ENCODE data around the gene ASTN2. TPM values are rescaled to one million over a fixed set of nuclear protein-coding genes. Genes with fewer than 3 reads are reported as not detected.

ASTN2 gene
- total and polyA plus RNA-seq, 9 of the 15 experiments (the other 6 are each of a cell fraction or from before 2014, with no cell fraction given) = 0.56 to 3.5 (median 1.9) TPM

DNA sequence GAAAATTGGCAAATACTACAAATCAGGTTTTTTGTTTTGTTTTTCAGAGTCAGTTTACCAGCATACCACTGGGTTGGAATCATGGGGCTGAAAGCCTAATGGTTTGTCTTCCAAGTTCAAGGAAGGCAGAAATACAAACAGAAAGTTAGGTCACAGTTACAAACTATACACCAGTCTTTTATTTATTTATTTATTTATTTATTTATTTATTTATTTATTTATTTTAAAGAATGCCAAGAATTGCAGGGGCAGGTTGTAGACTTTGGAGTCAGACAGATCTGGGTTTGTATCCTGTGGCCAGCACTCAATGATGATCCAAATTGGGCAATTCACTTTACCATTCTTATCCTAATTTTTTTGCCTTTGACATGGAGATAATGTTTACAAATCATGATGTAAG, 353.9 kb downstream of the ASTN2 start:
- H3K9me1 ChIP-seq (ENCODE audit: control insufficient read depth, insufficient read depth, low read length) = no peaks in the 10 kb centered on the region
- no peaks in the 10 kb centered on the region for H3K36me3 ChIP-seq (ENCODE audit: control insufficient read depth, insufficient read depth, low read length)
- H3K27ac ChIP-seq (ENCODE audit: extremely low read depth, low read depth, low read length) = no peak overlapping the region
- H3K27me3 ChIP-seq (ENCODE audit: control insufficient read depth in 2 of 2, insufficient read depth in 2 of 2, low read length in 2 of 2) = no peaks in the 10 kb centered on the region
- no peaks in the 10 kb centered on the region for H3K9me3 ChIP-seq (replicated peaks; ENCODE audit: control insufficient read depth, insufficient read depth, low read depth, low read length)
- in situ Hi-C loops (cut with MboI) = no loop called here
- CTCF ChIA-PET (ENCODE audit: low intra/inter-chr PET ratio) = no interaction called here
- POLR2A ChIA-PET = no interaction called here
- DNase-seq (ENCODE audit: extremely low read depth in 1 of 4, low spot score in 3 of 4) (no peak), ATAC-seq (no peak), FAIRE-seq (no peak)
- no peaks in the 10 kb centered on the region for H4K20me1 ChIP-seq (replicated peaks; ENCODE audit: control insufficient read depth, insufficient read depth, low read length)
- no peaks in the 10 kb centered on the region for H3K4me1 ChIP-seq (replicated peaks in 1 of 2; ENCODE audit: control insufficient read depth in 2 of 2, insufficient read depth in 2 of 2, low read length in 2 of 2)
- intact Hi-C loops (cut with micrococcal nuclease) = no loop called here
- H3K4me2 ChIP-seq (ENCODE audit: insufficient read depth, low read length) = no peak overlapping the region
- no TSS peak for BruUV-seq (replicated peaks)
- H2AFZ ChIP-seq (ENCODE audit: low read depth, low read length) = no peak overlapping the region
- H3K79me2 ChIP-seq (ENCODE audit: control insufficient read depth, insufficient read depth, low read length) = no peaks in the 10 kb centered on the region
- no peak overlapping the region for H3K9ac ChIP-seq (ENCODE audit: insufficient read depth in 1 of 2, low read depth in 2 of 2, low read length in 2 of 2)
- H3K4me3 ChIP-seq = no peak overlapping the region
- no peak for TF ChIP-seq U2AF1 (optimal IDR thresholded peaks at IDR 0.05; ENCODE audit: low read depth, low read length)
- no peak for TF ChIP-seq ZFP1 (CRISPR knock-in tag; IDR thresholded peaks at IDR 0.05)
- no peak for TF ChIP-seq HMG20A (CRISPR knock-in tag; conservative IDR thresholded peaks at IDR 0.05)
- no peak for TF ChIP-seq HNRNPH1 (optimal IDR thresholded peaks at IDR 0.05; ENCODE audit: low read depth, low read length)
- TF ChIP-seq DPF2 (IDR thresholded peaks at IDR 0.05) = no peak
- no peak for TF ChIP-seq POLR2G (IDR thresholded peaks at IDR 0.05; ENCODE audit: low read depth, low read length)
- TF ChIP-seq, protein P1, sequence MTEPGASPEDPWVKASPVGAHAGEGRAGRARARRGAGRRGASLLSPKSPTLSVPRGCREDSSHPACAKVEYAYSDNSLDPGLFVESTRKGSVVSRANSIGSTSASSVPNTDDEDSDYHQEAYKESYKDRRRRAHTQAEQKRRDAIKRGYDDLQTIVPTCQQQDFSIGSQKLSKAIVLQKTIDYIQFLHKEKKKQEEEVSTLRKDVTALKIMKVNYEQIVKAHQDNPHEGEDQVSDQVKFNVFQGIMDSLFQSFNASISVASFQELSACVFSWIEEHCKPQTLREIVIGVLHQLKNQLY (CRISPR knock-in tag; conservative IDR thresholded peaks at IDR 0.05) = no peak
- no peak for TF ChIP-seq MCM2 (IDR thresholded peaks at IDR 0.05; ENCODE audit: low read depth)
- TF ChIP-seq, protein P2, sequence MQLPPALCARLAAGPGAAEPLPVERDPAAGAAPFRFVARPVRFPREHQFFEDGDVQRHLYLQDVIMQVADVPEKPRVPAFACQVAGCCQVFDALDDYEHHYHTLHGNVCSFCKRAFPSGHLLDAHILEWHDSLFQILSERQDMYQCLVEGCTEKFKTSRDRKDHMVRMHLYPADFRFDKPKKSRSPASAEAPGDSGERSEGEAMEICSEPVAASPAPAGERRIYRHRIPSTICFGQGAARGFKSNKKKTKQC (CRISPR knock-in tag; IDR thresholded peaks at IDR 0.05) = no peak
- TF ChIP-seq YY1 (IDR thresholded peaks at IDR 0.05; ENCODE audit: borderline replicate concordance in 1 of 3, control insufficient read depth in 1 of 3, extremely low read depth in 1 of 3, insufficient read depth in 3 of 3, insufficient read length in 1 of 3, insufficient replicate concordance in 2 of 3, low read depth in 1 of 3, low read length in 2 of 3) = no peak
- no peak for TF ChIP-seq MYNN (IDR thresholded peaks at IDR 0.05)
- TF ChIP-seq MYNN (CRISPR knock-in tag; IDR thresholded peaks at IDR 0.05) = no peak
- TF ChIP-seq, protein P3, sequence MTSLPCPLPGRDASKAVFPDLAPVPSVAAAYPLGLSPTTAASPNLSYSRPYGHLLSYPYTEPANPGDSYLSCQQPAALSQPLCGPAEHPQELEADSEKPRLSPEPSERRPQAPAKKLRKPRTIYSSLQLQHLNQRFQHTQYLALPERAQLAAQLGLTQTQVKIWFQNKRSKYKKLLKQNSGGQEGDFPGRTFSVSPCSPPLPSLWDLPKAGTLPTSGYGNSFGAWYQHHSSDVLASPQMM (CRISPR knock-in tag; IDR thresholded peaks at IDR 0.05) = no peak
- no peak for TF ChIP-seq ZNF143 (CRISPR knock-in tag; IDR thresholded peaks at IDR 0.05)
- no peak for TF ChIP-seq ZNF354B (CRISPR knock-in tag; IDR thresholded peaks at IDR 0.05)
- TF ChIP-seq ZBTB49 (CRISPR knock-in tag; IDR thresholded peaks at IDR 0.05; ENCODE audit: borderline replicate concordance) = no peak
- no peak for TF ChIP-seq FOXO4 (CRISPR knock-in tag; IDR thresholded peaks at IDR 0.05)
- no peak for TF ChIP-seq NFATC3 (IDR thresholded peaks at IDR 0.05)
- TF ChIP-seq ZNF780A (CRISPR knock-in tag; IDR thresholded peaks at IDR 0.05) = no peak
- TF ChIP-seq ZNF316 (IDR thresholded peaks at IDR 0.05) = no peak

Measured in K562 (cell line).